NCI-H1930 (cell line): ENCODE results near the gene MAGEB16.

Experiments
- DNase-seq, 2 experiments: peaks; one replicate each; lab custom pipeline; 2025; lab: John Stamatoyannopoulos, UW

Gene MAGEB16

GRCh38 chrX:35798042-35798441 is at the start of gene MAGEB16:
Gene MAGEB16, plus strand, starts transcription at chrX:35798342. Its CDS starts 3,855 bp downstream, at chrX:35802197.
- DNase-seq, result no peak

- DNase-seq, result no peak
Measured at GRCh38 chrX:35773958-35774564, 24.1 kb upstream of the MAGEB16 start.

DNA sequence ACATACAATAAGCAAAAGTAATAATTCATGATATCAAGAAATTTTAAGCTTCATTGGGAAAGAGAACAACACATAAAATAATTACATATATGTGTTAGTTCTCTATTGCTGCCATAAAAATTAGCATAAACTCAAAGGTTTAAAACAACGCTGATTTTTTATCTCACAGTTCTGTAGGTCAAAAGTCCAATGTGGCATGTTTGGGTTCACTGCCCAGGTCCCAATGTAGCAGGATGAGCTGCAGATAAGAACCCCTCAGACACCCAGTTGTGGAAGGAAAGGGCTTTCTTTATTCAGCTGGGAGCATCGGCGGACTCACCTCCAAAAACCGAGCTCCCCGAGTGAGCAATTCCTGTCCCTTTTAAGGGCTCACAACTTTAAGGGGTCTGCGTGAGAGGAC is 13.1 kb upstream of the MAGEB16 start:
- no peak for DNase-seq

GRCh38 chrX:35786271-35786670 is 11.9 kb upstream of the MAGEB16 start:
- no peak for DNase-seq

- DNase-seq, result no peak
Measured at GRCh38 chrX:35787867-35788266, 10.3 kb upstream of the MAGEB16 start.

GRCh38 chrX:35800474-35800873 is 2.3 kb downstream of the MAGEB16 start:
- DNase-seq, result no peak

DNA sequence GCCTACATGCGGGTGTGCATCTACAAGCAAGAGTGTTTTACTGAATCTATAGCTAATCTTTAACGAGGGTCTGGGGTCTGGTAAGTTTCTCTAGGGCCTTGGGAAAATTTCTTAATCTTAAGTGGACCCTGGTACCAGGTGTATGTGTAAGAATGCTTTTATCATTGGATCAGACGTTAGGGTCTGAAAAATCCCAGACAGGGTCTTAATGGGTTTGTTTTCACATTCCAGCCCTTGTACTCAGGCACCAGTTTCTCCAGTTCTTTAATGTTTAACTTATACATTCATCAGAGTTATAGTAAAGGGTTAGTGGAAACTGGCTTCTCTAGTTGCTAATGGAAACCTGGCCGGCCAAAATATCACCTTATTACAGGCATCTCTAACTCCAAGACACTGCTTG is 11.6 kb downstream of the MAGEB16 start:
- DNase-seq, result no peak

DNA sequence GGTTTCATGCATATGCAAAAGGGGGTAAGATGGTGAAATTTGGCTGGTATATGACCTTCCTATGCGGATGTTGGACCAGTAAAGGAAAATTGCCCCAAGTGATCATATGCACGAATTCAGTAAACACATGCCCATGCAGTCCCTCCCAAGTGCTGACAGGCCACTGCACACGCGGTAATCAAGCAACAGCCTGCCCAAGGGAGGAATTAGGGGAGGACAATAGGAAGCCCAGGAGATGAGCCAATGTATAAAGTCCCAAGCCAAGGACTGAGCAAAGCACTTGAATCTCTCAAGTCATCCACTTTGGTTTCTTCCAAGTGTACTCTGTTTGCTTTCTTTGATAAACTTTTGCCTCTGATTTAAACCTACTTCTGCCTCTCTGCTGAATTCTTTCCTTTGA is 21.1 kb downstream of the MAGEB16 start:
- DNase-seq, result no peak

DNA sequence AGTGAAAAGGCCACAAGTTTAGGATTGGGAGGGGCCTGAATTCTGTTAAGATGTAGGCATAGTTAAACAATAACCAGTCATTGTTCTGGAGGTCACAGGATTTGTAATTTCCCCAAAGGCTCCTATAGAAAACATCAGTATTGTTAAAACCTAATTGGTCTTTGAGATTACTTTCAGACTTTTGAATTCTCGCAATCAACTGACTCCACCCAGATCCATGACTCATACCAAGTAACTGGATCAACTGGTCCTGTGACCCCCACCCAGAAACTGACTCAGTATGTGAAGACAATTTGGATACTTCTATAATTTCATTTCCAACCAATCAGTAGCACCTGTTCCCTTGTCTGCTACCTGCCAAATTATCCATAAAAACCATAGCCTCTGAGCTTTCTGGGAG is 28.4 kb downstream of the MAGEB16 start:
- DNase-seq, result no peak

DNA sequence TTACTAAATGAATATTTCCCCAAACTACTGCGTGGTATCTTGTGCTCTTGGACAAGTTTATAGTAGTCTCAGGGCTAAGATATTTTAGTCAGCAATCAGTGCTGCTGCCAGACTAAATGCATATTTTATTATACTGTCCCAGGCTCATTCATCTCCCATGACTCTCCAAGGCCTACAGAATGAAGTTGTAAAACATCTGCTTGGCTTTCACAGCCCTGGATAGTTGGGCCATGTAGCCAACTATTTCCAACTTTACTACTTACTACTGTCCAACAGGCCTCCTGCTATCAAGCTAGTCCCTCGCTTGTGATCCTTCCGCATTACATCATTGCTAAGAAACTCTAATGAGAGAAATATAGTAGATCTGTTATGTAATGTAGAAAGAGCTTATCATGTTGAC is 31.4 kb downstream of the MAGEB16 start:
- no peak for DNase-seq

- no peak for DNase-seq
Measured at GRCh38 chrX:35841872-35842271, 43.7 kb downstream of the MAGEB16 start.

GRCh38 chrX:35842674-35843073 is 44.5 kb downstream of the MAGEB16 start:
- no peak for DNase-seq

DNA sequence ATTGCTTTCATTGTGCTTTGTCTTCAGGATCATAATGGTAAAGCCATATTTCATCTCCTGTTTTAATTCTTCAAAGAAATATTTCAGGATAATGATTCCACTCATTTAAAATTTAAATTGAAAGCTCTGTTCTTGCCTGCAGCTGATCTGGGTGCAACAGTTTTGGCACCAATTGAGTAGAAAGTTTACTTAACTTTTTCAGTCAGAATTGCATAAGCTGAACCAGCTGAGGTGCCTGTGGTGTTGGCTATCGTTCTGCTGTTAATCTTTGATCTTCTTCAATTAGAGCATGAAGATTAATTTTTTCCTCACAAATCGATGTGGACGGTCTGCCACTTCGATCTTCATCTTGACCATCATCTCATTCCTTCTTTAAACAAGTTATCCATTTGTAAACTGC is 49.6 kb downstream of the MAGEB16 start:
- DNase-seq, result no peak
